ENCODE measurements around the gene RAB21.

DNA sequence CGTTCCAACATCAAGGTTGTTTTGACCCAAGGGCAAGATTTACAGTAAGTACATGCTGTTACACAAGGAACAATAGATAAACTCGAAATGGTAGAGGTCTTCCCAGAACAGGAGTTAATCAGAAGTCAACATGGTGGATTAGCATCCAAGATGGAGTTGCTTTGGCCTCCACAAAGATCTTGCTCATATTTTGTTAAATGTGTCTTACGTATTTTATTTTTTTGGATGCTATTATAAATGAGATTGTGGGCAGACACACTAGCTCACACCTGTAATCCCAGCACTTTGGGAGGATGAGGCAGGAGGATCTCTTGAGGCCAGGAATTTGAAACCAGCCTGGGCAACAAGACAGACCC lies 22.3 kb upstream of the RAB21 start:
- TF ChIP-seq POLR2AphosphoS5 (IDR thresholded peaks at IDR 0.05), result no peak
- TF ChIP-seq, protein P1, sequence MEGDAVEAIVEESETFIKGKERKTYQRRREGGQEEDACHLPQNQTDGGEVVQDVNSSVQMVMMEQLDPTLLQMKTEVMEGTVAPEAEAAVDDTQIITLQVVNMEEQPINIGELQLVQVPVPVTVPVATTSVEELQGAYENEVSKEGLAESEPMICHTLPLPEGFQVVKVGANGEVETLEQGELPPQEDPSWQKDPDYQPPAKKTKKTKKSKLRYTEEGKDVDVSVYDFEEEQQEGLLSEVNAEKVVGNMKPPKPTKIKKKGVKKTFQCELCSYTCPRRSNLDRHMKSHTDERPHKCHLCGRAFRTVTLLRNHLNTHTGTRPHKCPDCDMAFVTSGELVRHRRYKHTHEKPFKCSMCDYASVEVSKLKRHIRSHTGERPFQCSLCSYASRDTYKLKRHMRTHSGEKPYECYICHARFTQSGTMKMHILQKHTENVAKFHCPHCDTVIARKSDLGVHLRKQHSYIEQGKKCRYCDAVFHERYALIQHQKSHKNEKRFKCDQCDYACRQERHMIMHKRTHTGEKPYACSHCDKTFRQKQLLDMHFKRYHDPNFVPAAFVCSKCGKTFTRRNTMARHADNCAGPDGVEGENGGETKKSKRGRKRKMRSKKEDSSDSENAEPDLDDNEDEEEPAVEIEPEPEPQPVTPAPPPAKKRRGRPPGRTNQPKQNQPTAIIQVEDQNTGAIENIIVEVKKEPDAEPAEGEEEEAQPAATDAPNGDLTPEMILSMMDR (IDR thresholded peaks at IDR 0.05), result no peak
